HG03354 (cell line): Measurements from ENCODE around the gene AMD1.

Source experiments
- ATAC-seq: cut with Tn5 transposase; IDR thresholded peaks from one replicate; pipeline ENCODE4 v1.9.1; 2021; ENCODE audit warnings: mild to moderate bottlenecking; ENCODE audit not compliant: unreplicated experiment, poor library complexity, severe bottlenecking

AMD1 gene

DNA sequence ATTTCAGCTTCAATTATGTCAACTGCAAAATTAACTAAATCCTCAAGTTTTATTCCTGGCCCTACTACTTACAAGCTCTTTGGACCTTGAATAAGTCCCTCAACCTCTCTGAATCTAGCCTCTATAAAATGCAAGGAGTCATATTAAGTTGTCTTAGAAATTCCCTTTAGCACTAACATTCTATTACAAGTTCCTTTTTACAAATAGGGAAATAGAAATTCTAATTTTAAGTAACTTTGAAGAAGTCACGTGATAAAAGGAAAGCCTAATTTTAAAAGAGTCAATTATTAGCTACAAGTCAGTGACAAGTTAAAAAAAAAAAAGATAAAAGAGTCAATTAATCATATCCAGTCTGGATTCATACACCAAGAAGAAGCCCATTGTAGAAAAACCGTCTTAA, 59.3 kb downstream of the AMD1 start:
- no peak for ATAC-seq

DNA sequence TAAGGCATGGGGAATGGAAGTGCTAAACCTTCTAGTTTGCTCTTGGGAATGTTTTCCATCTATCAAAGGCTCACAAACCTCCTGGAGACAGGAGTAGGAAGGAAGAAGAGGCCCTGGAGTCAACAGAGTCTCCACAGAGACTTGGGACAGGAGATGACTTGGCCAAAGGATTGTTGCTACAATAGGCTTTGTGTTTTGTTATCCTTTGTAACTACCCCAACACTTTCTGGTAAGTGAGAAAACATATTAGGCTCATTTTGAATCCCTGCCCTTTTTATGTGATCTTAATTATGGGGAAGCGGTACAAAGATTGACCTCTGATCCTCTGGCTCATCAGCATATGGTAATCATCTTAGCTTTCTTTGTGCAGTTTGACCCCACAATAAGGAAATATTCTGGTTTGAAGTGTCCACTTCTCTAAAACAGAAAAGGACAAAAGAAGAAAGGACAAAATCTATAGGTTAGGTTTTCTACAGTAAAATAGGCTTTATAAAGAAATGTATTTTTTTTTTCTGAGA, 59.9 kb downstream of the AMD1 start:
- no peak for ATAC-seq

DNA sequence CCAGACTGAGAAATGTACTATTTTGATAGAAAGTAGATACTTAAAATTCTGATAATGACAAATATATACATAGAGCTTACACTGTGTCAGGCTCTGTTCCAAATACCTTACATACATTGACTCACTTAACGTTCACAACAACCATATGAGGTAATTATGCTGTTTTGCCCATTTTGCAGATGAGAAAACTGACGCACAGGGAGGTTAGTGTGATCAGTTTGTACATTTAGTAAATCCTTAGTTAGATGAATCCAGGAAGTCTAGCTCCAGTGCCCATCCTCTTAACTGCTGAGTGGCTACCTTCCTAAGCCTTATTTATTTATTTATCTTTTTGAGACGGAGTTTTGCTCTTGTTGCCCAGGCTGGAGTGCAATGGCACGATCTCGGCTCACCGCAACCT, 60.6 kb downstream of the AMD1 start:
- ATAC-seq: no peak

DNA sequence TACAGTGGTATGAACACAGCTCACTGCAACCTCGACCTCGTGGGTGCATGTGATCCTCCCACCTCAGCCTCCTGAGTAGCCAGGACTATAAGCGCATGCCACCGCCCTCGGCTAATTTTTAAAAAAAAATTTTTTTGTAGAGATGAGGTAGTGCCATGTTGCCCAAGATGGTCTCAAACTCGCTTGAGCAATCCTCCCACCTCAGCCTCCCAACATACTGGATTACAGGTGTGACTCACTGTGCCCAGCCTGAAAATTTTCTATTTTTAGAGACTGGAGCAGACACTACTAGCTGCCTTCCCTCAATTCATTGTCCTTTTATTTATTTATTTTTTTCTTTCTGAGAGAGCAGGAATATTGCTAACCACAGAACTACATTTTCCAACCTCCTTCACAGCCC, 63.6 kb downstream of the AMD1 start:
- no peak for ATAC-seq

DNA sequence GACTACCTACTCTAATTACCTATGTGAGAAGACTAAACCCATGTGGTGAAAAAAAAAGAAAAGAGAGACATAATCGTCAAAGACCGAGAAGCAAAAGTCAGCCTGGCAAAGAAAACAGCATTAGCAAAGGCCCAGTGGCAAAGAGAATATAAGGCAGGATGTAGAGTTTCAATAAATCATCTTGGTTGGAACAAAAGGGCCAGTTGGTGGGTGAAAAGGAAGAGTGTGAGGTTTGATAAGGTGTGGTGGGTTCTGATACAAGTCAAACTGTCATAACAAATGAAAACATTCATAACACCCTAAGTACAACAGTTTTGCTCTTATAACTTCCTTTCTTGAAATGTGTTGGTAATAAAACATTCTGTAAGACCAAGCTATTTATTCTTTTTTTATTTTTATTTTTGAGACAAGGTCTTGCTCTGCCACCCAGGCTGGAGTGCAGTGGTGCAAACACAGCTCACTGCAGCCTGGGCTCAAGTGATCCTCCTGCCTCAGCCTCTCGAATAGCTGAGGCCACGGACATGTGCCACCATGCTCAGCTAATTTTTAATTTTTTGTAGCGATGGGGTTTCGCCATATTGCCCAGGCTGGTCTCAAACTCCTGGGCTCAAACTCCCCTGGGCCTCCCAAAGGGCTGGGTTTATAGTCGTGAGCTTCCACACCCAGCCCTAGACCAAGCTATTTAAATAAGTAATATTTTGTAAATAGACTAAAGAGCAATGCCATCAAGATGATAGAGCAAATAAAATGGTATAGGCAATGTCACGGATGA, 65.0 kb downstream of the AMD1 start:
- ATAC-seq: no peak

DNA sequence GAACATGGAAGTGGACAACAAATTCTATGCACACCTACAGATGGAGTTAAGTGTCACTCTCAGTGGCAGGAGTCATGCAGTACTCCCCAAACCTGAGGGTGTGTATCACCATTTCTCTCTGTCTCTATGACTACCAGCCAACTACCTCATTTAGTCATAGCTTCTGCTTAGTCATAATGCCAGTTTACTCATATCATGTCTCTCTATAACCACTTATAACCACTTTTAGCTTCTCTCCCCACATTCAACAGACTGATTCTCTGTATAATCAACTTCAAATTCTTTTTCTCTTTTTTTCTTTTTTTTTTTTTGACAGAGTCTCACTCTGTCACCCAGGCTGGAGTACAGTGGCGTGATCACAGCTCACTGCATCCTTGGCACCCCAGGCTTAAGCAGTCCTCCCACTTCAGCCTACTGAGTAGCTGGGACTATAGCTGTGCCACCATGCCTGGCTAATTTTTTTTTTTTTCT, 70.1 kb downstream of the AMD1 start:
- ATAC-seq: peak; percentile 99
